ENCODE results near the gene KCNQ4.

Gene KCNQ4

GRCh38 chr1:40844079-40844478 lies 60.5 kb downstream of the KCNQ4 start:
- FAIRE-seq: no peak

GRCh38 chr1:40844887-40845878 lies 61.6 kb downstream of the KCNQ4 start:
- no peak for FAIRE-seq

- FAIRE-seq: no peak
These were observed 62.3 kb downstream of the KCNQ4 start for GRCh38 chr1:40845895-40846294.

GRCh38 chr1:40847023-40847745 lies 63.6 kb downstream of the KCNQ4 start:
- no peak for FAIRE-seq

- FAIRE-seq: no peak
These were observed 65.1 kb downstream of the KCNQ4 start for GRCh38 chr1:40848530-40849189.

GRCh38 chr1:40849801-40850592 lies 66.4 kb downstream of the KCNQ4 start:
- no peak for FAIRE-seq

GRCh38 chr1:40851643-40852042 lies 68.1 kb downstream of the KCNQ4 start:
- no peak for FAIRE-seq

GRCh38 chr1:40853113-40853884 lies 69.7 kb downstream of the KCNQ4 start:
- FAIRE-seq: no peak

GRCh38 chr1:40853885-40854170 lies 70.2 kb downstream of the KCNQ4 start:
- FAIRE-seq: no peak

- FAIRE-seq: no peak
These were observed 71.9 kb downstream of the KCNQ4 start for GRCh38 chr1:40855513-40855912.

- FAIRE-seq: no peak
These were observed 72.5 kb downstream of the KCNQ4 start for GRCh38 chr1:40856116-40856515.

GRCh38 chr1:40856656-40857302 lies 73.2 kb downstream of the KCNQ4 start:
- FAIRE-seq: no peak

- FAIRE-seq: no peak
These were observed 74.2 kb downstream of the KCNQ4 start for GRCh38 chr1:40857737-40858136.

GRCh38 chr1:40858856-40859416 lies 75.3 kb downstream of the KCNQ4 start:
- no peak for FAIRE-seq

- FAIRE-seq: no peak
These were observed 77.2 kb downstream of the KCNQ4 start for GRCh38 chr1:40860706-40861223.

- no peak for FAIRE-seq
These were observed 77.8 kb downstream of the KCNQ4 start for GRCh38 chr1:40861224-40862003.

GRCh38 chr1:40862008-40862863 lies 78.6 kb downstream of the KCNQ4 start, which contains the start of gene CITED4:
Gene CITED4 (minus strand): TSS chr1:40862363. CDS start chr1:40862127, 236 bp downstream.
- FAIRE-seq: no peak

GRCh38 chr1:40868051-40868723 lies 84.6 kb downstream of the KCNQ4 start:
- peak; percentile 75 for FAIRE-seq

Data from islet of Langerhans (tissue), 1 donor.